Nephron progenitor cell (in vitro differentiated cells): ENCODE data around the gene SYT13.

Source experiments
- DNase-seq: peaks from one replicate; pipeline ENCODE4 v3.0.0; 2021
- H3K27ac Mint-ChIP-seq: 2 replicates; pipeline ENCODE4 v1.8.0; 2021; ENCODE audit warnings: mild to moderate bottlenecking, moderate library complexity, mixed read lengths
- H3K27me3 Mint-ChIP-seq: 2 replicates; pipeline ENCODE4 v1.8.0; 2021; ENCODE audit warnings: mild to moderate bottlenecking, low read depth, mixed read lengths; ENCODE audit not compliant: poor library complexity
- H3K36me3 Mint-ChIP-seq: 2 replicates; pipeline ENCODE4 v1.8.0; 2021; ENCODE audit warnings: low read depth, mixed read lengths
- H3K4me1 Mint-ChIP-seq: 2 replicates; pipeline ENCODE4 v1.8.0; 2021; ENCODE audit warnings: mixed read lengths
- H3K4me3 Mint-ChIP-seq: 2 replicates; pipeline ENCODE4 v1.8.0; 2021; ENCODE audit warnings: mild to moderate bottlenecking, moderate library complexity, mixed read lengths
- H3K9me3 Mint-ChIP-seq: 2 replicates; pipeline ENCODE4 v1.8.0; 2021; ENCODE audit warnings: mild to moderate bottlenecking, moderate library complexity, mixed read lengths
- CTCF ChIP-seq: fragments of 200-600 bp; sonication (generic); IDR thresholded peaks from 2 replicates; pipeline ENCODE4 v1.5.0; 2021; ENCODE audit warnings: antibody characterized with exemption

Gene SYT13

GRCh38 chr11:45237711-45238315 lies 48.3 kb downstream of the SYT13 start:
- no peak for TF ChIP-seq CTCF
- Mint-ChIP-seq H3K27me3 (peaks cover 50% of the 10 kb centered on the region), H3K4me3 (no peak overlapping the region), H3K9me3 (peaks cover 8% of the 10 kb centered on the region), H3K36me3 (no peaks in the 10 kb centered on the region), H3K4me1 (peaks cover 7% of the 10 kb centered on the region), H3K27ac (no peak overlapping the region)
- no peak for DNase-seq

- no peak for DNase-seq
- H3K4me1 Mint-ChIP-seq: peaks cover 7% of the 10 kb centered on the region
Observed at GRCh38 chr11:45234306-45235006, 51.7 kb downstream of the SYT13 start.

GRCh38 chr11:45233804-45234170 lies 52.4 kb downstream of the SYT13 start:
- H3K27me3 Mint-ChIP-seq: peaks cover 30% of the 10 kb centered on the region
- H3K27ac Mint-ChIP-seq: no peak overlapping the region
- H3K36me3 Mint-ChIP-seq: peaks cover 1% of the 10 kb centered on the region

More at GRCh38 chr11:45234306-45235006, 51.7 kb downstream of the SYT13 start:
- Mint-ChIP-seq H3K36me3 (no peaks in the 10 kb centered on the region), H3K4me3 (no peak overlapping the region), H3K9me3 (peaks cover 2% of the 10 kb centered on the region), H3K27ac (no peak overlapping the region), H3K27me3 (peaks cover 34% of the 10 kb centered on the region)
- no peak for TF ChIP-seq CTCF

GRCh38 chr11:45233121-45233803 lies 52.9 kb downstream of the SYT13 start:
- Mint-ChIP-seq H3K9me3 (no peaks in the 10 kb centered on the region), H3K4me1 (peaks cover 7% of the 10 kb centered on the region), H3K27me3 (peaks cover 28% of the 10 kb centered on the region), H3K36me3 (peaks cover 6% of the 10 kb centered on the region), H3K4me3 (no peak overlapping the region), H3K27ac (no peak overlapping the region)
- TF ChIP-seq CTCF: peak; percentile 82
- peak; percentile 83 for DNase-seq

More at GRCh38 chr11:45233804-45234170, 52.4 kb downstream of the SYT13 start:
- no peak for TF ChIP-seq CTCF
- H3K4me1 Mint-ChIP-seq: peaks cover 7% of the 10 kb centered on the region
- no peak for DNase-seq
- no peaks in the 10 kb centered on the region for H3K9me3 Mint-ChIP-seq
- no peak overlapping the region for H3K4me3 Mint-ChIP-seq

- Mint-ChIP-seq H3K27me3 (peaks cover 23% of the 10 kb centered on the region), H3K9me3 (no peaks in the 10 kb centered on the region), H3K27ac (no peak overlapping the region), H3K4me1 (peaks cover 7% of the 10 kb centered on the region), H3K36me3 (peaks cover 11% of the 10 kb centered on the region), H3K4me3 (no peak overlapping the region)
- TF ChIP-seq CTCF: no peak
- DNase-seq: no peak
Observed at GRCh38 chr11:45232341-45233080, 53.6 kb downstream of the SYT13 start.
